ENCODE measurements around the gene JARID2.

GRCh38 chr6:15412767-15413166 lies 166.9 kb downstream of the JARID2 start:
- no peak for TF ChIP-seq CTCF (IDR thresholded peaks at IDR 0.05)
- no peak for TF ChIP-seq POLR2A (IDR thresholded peaks at IDR 0.05)

All from thyroid gland (tissue), 4 donors.